HepG2 (cell line): ENCODE results near the gene ERV3-1. TPM values are rescaled to one million over a fixed set of nuclear protein-coding genes. Genes with fewer than 3 reads are reported as not detected.

Experiments
- CCAR2 ChIP-seq: fragments of 200-400 bp; formaldehyde crosslinking; optimal IDR thresholded peaks from 2 replicates; pipeline ENCODE3; 2018; ENCODE audit warnings: low read depth, mild to moderate bottlenecking, low read length, moderate library complexity
- DNMT3B ChIP-seq: conservative IDR thresholded peaks from 2 replicates; pipeline ENCODE4 v1.6.1; 2016; ENCODE audit warnings: missing biosample characterization, control low read depth
- ELF4 ChIP-seq: sonication (generic); formaldehyde crosslinking; IDR thresholded peaks from 2 replicates; pipeline ENCODE4 v1.5.0; 2020; ENCODE audit warnings: missing genetic modification reagents, mild to moderate bottlenecking, moderate library complexity, borderline replicate concordance
- ETV5 ChIP-seq: IDR thresholded peaks from 2 replicates; pipeline ENCODE4 v1.6.1; 2018; ENCODE audit warnings: missing biosample characterization, missing genetic modification reagents, inconsistent platforms, borderline replicate concordance
- HDAC2 ChIP-seq: sonication (generic); formaldehyde crosslinking; IDR thresholded peaks from 2 replicates; pipeline ENCODE4 v1.4.0; 2020; ENCODE audit warnings: missing genetic modification reagents
- JUNB ChIP-seq: sonication (generic); formaldehyde crosslinking; IDR thresholded peaks from 2 replicates; pipeline ENCODE4 v1.8.0; 2022; ENCODE audit warnings: missing genetic modification reagents, mild to moderate bottlenecking, borderline replicate concordance
- MXD4 ChIP-seq: IDR thresholded peaks from 2 replicates; pipeline ENCODE4 v1.6.1; 2016; ENCODE audit warnings: mild to moderate bottlenecking, missing biosample characterization, missing genetic modification reagents
- NAIF1 ChIP-seq: sonication (generic); formaldehyde crosslinking; IDR thresholded peaks from 2 replicates; pipeline ENCODE4 v1.5.0; 2020; ENCODE audit warnings: mild to moderate bottlenecking, missing genetic modification reagents, borderline replicate concordance
- PHF20 ChIP-seq: sonication (generic); formaldehyde crosslinking; IDR thresholded peaks from 2 replicates; pipeline ENCODE4 v1.5.0; 2020; ENCODE audit warnings: mild to moderate bottlenecking, missing genetic modification reagents
- PHF5A ChIP-seq: IDR thresholded peaks from one replicate; pipeline ENCODE4 v1.6.1; 2018; ENCODE audit warnings: low read depth, missing genetic modification reagents; ENCODE audit not compliant: unreplicated experiment
- SCMH1 ChIP-seq: sonication (generic); formaldehyde crosslinking; IDR thresholded peaks from 2 replicates; pipeline ENCODE4 v1.9.0; 2021; ENCODE audit warnings: missing genetic modification reagents, mild to moderate bottlenecking, borderline replicate concordance
- SRY ChIP-seq: sonication (generic); formaldehyde crosslinking; IDR thresholded peaks from 2 replicates; pipeline ENCODE4 v1.8.0; 2022; ENCODE audit warnings: mild to moderate bottlenecking, missing genetic modification reagents
- SYNCRIP ChIP-seq: fragments of 200-400 bp; formaldehyde crosslinking; IDR thresholded peaks from 2 replicates; pipeline ENCODE4 v1.6.1; 2018; ENCODE audit warnings: mild to moderate bottlenecking, low read depth, low read length; ENCODE audit not compliant: insufficient read depth
- U2AF2 ChIP-seq: fragments of 200-400 bp; formaldehyde crosslinking; IDR thresholded peaks from 2 replicates; pipeline ENCODE4 v1.6.1; 2017; ENCODE audit warnings: low read depth, mild to moderate bottlenecking, low read length
- WIZ ChIP-seq: sonication (generic); formaldehyde crosslinking; IDR thresholded peaks from 2 replicates; pipeline ENCODE4 v1.5.1; 2020; ENCODE audit warnings: mild to moderate bottlenecking, missing genetic modification reagents
- ZFP36 ChIP-seq: fragments of 150-350 bp; IDR thresholded peaks from 2 replicates; pipeline ENCODE4 v1.6.1; 2018; ENCODE audit warnings: borderline replicate concordance, low read length, low read depth; ENCODE audit not compliant: partially characterized antibody
- ZNF160 ChIP-seq: sonication (generic); formaldehyde crosslinking; IDR thresholded peaks from 2 replicates; pipeline ENCODE4 v1.8.0; 2022; ENCODE audit warnings: mild to moderate bottlenecking, inconsistent platforms, missing genetic modification reagents
- ZNF33A ChIP-seq: sonication (generic); formaldehyde crosslinking; IDR thresholded peaks from 2 replicates; pipeline ENCODE4 v1.5.1; 2020; ENCODE audit warnings: missing genetic modification reagents, mild to moderate bottlenecking, moderate library complexity, borderline replicate concordance
- ZNF382 ChIP-seq: sonication (generic); formaldehyde crosslinking; IDR thresholded peaks from 2 replicates; pipeline ENCODE4 v1.5.0; 2020; ENCODE audit warnings: missing genetic modification reagents, mild to moderate bottlenecking, borderline replicate concordance
- ZNF484 ChIP-seq: sonication (generic); formaldehyde crosslinking; IDR thresholded peaks from 2 replicates; pipeline ENCODE4 v1.5.1; 2020; ENCODE audit warnings: mild to moderate bottlenecking, low read depth, missing genetic modification reagents, borderline replicate concordance
- ZNF878 ChIP-seq: sonication (generic); formaldehyde crosslinking; IDR thresholded peaks from 2 replicates; pipeline ENCODE4 v1.8.1; 2023; ENCODE audit warnings: mild to moderate bottlenecking, missing genetic modification reagents, moderate library complexity
- polyA plus RNA-seq, 8 experiments: library from polyadenylated mRNA; depleted of rRNA in 3 of 8; stranded (reverse) in 7 of 8; unstranded in 1 of 8; fragments of >200 nt; fragmentation: Illumina TruSeq in 4 of 8; extraction: Trizol in 4 of 8; gene quantifications; 2 replicates each; pipeline versions ENCODE4 v1.2.1 to v1.2.3, GENCODE V29; 2011 to 2016; ENCODE audit warnings: low read depth in 4 of 8, missing spikeins in 1 of 8, mixed read lengths in 1 of 8; ENCODE audit not compliant: insufficient read depth in 1 of 8
- total RNA-seq, 5 experiments: library from RNA; depleted of rRNA; stranded (reverse); fragments of >200 nt; fragmentation: Illumina TruSeq; extraction: Trizol; gene quantifications; 2 replicates each; pipeline ENCODE4 v1.2.3, GENCODE V29; 2016; ENCODE audit warnings: low read depth in 1 of 5
- TF ChIP-seq, protein P1 (sequence below): sonication (generic); formaldehyde crosslinking; IDR thresholded peaks from 2 replicates; pipeline ENCODE4 v1.4.0; 2020; ENCODE audit warnings: missing genetic modification reagents
- TF ChIP-seq, protein P2 (sequence below): sonication (generic); formaldehyde crosslinking; IDR thresholded peaks from 2 replicates; pipeline ENCODE4 v1.5.1; 2020; ENCODE audit warnings: mild to moderate bottlenecking, missing genetic modification reagents, moderate library complexity

ERV3-1 gene
- total and polyA plus RNA-seq, 2 of the 13 experiments (the other 11 are each of a cell fraction or from before 2014, with no cell fraction given): 20.4 to 86.3 TPM

DNA sequence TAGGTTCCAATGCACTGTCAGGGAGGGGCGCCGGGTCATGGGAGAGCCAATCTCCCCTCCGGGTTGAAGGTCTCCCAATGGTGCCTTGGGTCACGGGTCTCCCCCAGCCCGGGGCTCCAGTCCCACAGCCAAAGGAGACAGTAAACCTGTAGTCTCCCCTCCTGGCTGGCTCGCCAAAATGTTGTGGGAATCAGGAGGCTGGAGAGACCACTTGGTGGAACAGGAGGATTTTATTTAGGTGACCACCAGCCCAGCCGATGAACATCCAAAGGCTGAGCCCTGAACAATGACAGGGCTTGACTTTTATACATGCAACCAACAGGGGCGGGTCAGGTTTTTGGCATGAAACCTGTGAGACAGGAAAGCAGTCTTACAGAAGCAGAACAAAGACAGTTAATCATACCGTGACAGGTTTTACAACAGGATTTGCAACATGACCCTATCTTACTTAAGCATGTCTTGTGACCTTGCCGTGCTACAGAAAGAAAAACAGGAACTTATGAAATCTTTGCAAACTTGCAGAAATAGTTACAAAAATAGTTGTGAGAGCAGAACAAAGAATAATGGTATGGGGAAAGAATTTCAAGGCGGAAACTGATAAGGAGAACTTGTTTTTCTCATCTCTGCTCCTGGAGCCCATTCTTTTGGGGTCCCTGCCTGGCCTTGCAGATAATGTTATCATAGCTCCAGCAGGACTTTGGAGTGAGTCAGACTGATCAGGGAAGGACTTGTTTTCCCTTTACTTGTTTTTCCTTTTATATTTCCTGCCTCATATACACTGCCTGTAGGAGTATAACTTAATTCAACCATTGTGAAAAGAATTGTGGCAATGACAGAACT lies 7.1 kb downstream of the ERV3-1 start (continued):
- no peak for TF ChIP-seq ELF4 (CRISPR knock-in tag)
- TF ChIP-seq HDAC2: peak; percentile 91
- TF ChIP-seq ETV5 (CRISPR knock-in tag): peak; percentile 99
- TF ChIP-seq NAIF1 (CRISPR knock-in tag): no peak
- no peak for TF ChIP-seq ZFP36
- TF ChIP-seq JUNB (CRISPR knock-in tag): 0 out of 2 replicates have a peak, but pooled peaks have one; percentile 42
- no peak for TF ChIP-seq U2AF2
- TF ChIP-seq ZNF382 (CRISPR knock-in tag): no peak
- TF ChIP-seq MXD4 (CRISPR knock-in tag): no peak
- TF ChIP-seq PHF20 (CRISPR knock-in tag): no peak
- TF ChIP-seq ZNF484: no peak
- no peak for TF ChIP-seq SYNCRIP
- no peak for TF ChIP-seq WIZ
- peak; percentile 33 for TF ChIP-seq PHF5A (CRISPR knock-in tag)
- TF ChIP-seq ZNF878 (CRISPR knock-in tag): no peak
- no peak for TF ChIP-seq ZNF160
- TF ChIP-seq CCAR2: no peak
- no peak for TF ChIP-seq SCMH1 (CRISPR knock-in tag)
- TF ChIP-seq, protein P1, sequence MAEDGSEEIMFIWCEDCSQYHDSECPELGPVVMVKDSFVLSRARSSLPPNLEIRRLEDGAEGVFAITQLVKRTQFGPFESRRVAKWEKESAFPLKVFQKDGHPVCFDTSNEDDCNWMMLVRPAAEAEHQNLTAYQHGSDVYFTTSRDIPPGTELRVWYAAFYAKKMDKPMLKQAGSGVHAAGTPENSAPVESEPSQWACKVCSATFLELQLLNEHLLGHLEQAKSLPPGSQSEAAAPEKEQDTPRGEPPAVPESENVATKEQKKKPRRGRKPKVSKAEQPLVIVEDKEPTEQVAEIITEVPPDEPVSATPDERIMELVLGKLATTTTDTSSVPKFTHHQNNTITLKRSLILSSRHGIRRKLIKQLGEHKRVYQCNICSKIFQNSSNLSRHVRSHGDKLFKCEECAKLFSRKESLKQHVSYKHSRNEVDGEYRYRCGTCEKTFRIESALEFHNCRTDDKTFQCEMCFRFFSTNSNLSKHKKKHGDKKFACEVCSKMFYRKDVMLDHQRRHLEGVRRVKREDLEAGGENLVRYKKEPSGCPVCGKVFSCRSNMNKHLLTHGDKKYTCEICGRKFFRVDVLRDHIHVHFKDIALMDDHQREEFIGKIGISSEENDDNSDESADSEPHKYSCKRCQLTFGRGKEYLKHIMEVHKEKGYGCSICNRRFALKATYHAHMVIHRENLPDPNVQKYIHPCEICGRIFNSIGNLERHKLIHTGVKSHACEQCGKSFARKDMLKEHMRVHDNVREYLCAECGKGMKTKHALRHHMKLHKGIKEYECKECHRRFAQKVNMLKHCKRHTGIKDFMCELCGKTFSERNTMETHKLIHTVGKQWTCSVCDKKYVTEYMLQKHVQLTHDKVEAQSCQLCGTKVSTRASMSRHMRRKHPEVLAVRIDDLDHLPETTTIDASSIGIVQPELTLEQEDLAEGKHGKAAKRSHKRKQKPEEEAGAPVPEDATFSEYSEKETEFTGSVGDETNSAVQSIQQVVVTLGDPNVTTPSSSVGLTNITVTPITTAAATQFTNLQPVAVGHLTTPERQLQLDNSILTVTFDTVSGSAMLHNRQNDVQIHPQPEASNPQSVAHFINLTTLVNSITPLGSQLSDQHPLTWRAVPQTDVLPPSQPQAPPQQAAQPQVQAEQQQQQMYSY (CRISPR knock-in tag): no peak
- TF ChIP-seq ZNF33A (CRISPR knock-in tag): no peak
- TF ChIP-seq, protein P2, sequence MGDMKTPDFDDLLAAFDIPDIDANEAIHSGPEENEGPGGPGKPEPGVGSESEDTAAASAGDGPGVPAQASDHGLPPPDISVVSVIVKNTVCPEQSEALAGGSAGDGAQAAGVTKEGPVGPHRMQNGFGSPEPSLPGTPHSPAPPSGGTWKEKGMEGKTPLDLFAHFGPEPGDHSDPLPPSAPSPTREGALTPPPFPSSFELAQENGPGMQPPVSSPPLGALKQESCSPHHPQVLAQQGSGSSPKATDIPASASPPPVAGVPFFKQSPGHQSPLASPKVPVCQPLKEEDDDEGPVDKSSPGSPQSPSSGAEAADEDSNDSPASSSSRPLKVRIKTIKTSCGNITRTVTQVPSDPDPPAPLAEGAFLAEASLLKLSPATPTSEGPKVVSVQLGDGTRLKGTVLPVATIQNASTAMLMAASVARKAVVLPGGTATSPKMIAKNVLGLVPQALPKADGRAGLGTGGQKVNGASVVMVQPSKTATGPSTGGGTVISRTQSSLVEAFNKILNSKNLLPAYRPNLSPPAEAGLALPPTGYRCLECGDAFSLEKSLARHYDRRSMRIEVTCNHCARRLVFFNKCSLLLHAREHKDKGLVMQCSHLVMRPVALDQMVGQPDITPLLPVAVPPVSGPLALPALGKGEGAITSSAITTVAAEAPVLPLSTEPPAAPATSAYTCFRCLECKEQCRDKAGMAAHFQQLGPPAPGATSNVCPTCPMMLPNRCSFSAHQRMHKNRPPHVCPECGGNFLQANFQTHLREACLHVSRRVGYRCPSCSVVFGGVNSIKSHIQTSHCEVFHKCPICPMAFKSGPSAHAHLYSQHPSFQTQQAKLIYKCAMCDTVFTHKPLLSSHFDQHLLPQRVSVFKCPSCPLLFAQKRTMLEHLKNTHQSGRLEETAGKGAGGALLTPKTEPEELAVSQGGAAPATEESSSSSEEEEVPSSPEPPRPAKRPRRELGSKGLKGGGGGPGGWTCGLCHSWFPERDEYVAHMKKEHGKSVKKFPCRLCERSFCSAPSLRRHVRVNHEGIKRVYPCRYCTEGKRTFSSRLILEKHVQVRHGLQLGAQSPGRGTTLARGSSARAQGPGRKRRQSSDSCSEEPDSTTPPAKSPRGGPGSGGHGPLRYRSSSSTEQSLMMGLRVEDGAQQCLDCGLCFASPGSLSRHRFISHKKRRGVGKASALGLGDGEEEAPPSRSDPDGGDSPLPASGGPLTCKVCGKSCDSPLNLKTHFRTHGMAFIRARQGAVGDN: peak; percentile 89
- TF ChIP-seq SRY (CRISPR knock-in tag): no peak
- no peak for TF ChIP-seq DNMT3B (CRISPR knock-in tag)
